Parathyroid adenoma (tissue), 2 donors: Measurements from ENCODE around the gene ARHGEF12.

ENCODE experiments used
- H2AFZ ChIP-seq: fragments of 300-600 bp; sonication (generic); one replicate; pipeline ENCODE4 v1.7.0; 2017; ENCODE audit warnings: antibody characterized with exemption, mild to moderate bottlenecking
- H3K27ac ChIP-seq: fragments of 300-600 bp; sonication (generic); one replicate; pipeline ENCODE4 v1.7.0; 2017
- H3K27me3 ChIP-seq: fragments of 300-600 bp; sonication (generic); one replicate; pipeline ENCODE4 v1.7.0; 2017; ENCODE audit warnings: low read length; ENCODE audit not compliant: control insufficient read depth, insufficient read depth
- H3K36me3 ChIP-seq: fragments of 300-600 bp; sonication (generic); one replicate; pipeline ENCODE4 v1.7.0; 2017; ENCODE audit warnings: low read length; ENCODE audit not compliant: control insufficient read depth, insufficient read depth
- H3K4me1 ChIP-seq: fragments of 300-600 bp; sonication (generic); one replicate; pipeline ENCODE4 v1.7.0; 2017; ENCODE audit warnings: control low read depth
- H3K4me2 ChIP-seq: fragments of 300-600 bp; sonication (generic); one replicate; pipeline ENCODE4 v1.7.0; 2017; ENCODE audit warnings: low read length
- H3K4me3 ChIP-seq: fragments of 300-600 bp; sonication (generic); one replicate; pipeline ENCODE4 v1.7.0; 2017; ENCODE audit warnings: low read depth, low read length
- H3K79me2 ChIP-seq: fragments of 300-600 bp; sonication (generic); one replicate; pipeline ENCODE4 v1.7.0; 2017; ENCODE audit warnings: control low read depth
- H3K9ac ChIP-seq: fragments of 300-600 bp; sonication (generic); one replicate; pipeline ENCODE4 v1.7.0; 2017; ENCODE audit warnings: mild to moderate bottlenecking
- H3K9me3 ChIP-seq: fragments of 300-600 bp; sonication (generic); one replicate; pipeline ENCODE4 v1.7.0; 2017; ENCODE audit warnings: low read length; ENCODE audit not compliant: control insufficient read depth
- CTCF ChIP-seq: fragments of 300-600 bp; sonication (generic); IDR thresholded peaks from one replicate; pipeline ENCODE4 v1.7.0; 2017; ENCODE audit warnings: antibody characterized with exemption, mild to moderate bottlenecking
- donor health status: primary hyperparathyroidism.

The ARHGEF12 gene

DNA sequence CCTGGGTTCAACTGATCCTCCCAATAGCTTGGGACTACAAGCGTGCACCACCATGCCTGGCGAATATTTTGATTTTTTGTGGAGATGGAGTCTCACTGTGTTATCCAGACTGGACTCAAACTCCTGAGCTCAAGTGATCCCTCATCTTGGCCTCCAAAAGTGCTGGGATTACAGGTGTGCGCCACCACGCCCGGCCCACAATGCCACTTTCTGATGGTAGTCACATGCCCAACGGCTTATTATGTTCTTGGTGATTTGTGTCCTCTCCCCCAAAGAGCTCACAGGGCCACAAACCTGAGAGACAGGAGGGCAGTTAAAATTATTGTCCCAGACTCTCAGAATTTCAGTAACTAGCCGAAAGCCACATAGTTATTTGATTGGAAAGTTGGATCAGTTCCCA, 185.0 kb downstream of the ARHGEF12 start:
- Histone ChIP-seq H3K4me3 (no peak overlapping the region), H3K4me2 (no peak overlapping the region), H3K27ac (no peak overlapping the region), H3K9ac (no peak overlapping the region), H3K27me3 (no peaks in the 10 kb centered on the region), H3K4me1 (no peaks in the 10 kb centered on the region), H3K36me3 (no peaks in the 10 kb centered on the region), H3K79me2 (no peaks in the 10 kb centered on the region), H3K9me3 (no peaks in the 10 kb centered on the region), H2AFZ (no peak overlapping the region)
- no peak for TF ChIP-seq CTCF

DNA sequence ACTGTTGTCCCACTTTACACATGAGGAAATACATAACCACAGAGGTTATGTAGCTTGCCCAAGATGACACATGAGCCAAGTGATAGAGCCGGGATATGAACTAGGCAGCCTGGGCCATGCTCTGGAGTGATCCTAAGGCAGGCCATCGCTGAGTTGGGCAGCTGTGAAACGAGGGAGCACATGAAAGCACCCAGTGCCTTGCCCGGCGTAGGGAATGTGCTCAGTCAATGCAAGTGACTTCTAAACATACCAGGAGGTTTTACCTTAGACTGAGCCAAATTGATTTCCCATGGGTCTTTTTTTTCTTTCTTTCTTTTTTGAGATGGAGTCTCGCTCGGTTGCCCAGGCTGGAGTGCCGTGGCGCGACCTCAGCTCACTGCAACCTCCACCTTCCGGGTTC, 185.8 kb downstream of the ARHGEF12 start:
- H3K27ac ChIP-seq = no peak overlapping the region
- no peak overlapping the region for H2AFZ ChIP-seq
- no peaks in the 10 kb centered on the region for H3K79me2 ChIP-seq
- H3K4me2 ChIP-seq = no peak overlapping the region
- no peak for TF ChIP-seq CTCF
- H3K9me3 ChIP-seq = no peaks in the 10 kb centered on the region
- no peaks in the 10 kb centered on the region for H3K36me3 ChIP-seq
- no peaks in the 10 kb centered on the region for H3K27me3 ChIP-seq
- H3K4me1 ChIP-seq = no peaks in the 10 kb centered on the region
- no peak overlapping the region for H3K4me3 ChIP-seq
- H3K9ac ChIP-seq = no peak overlapping the region

GRCh38 chr11:120522736-120523135, 186.5 kb downstream of the ARHGEF12 start:
- no peak overlapping the region for H3K27ac ChIP-seq
- no peak overlapping the region for H2AFZ ChIP-seq
- no peaks in the 10 kb centered on the region for H3K4me1 ChIP-seq
- H3K79me2 ChIP-seq = no peaks in the 10 kb centered on the region
- no peak overlapping the region for H3K4me3 ChIP-seq
- H3K36me3 ChIP-seq = no peaks in the 10 kb centered on the region
- no peak overlapping the region for H3K4me2 ChIP-seq
- no peaks in the 10 kb centered on the region for H3K9me3 ChIP-seq
- no peak for TF ChIP-seq CTCF
- H3K27me3 ChIP-seq = no peaks in the 10 kb centered on the region
- H3K9ac ChIP-seq = no peak overlapping the region

DNA sequence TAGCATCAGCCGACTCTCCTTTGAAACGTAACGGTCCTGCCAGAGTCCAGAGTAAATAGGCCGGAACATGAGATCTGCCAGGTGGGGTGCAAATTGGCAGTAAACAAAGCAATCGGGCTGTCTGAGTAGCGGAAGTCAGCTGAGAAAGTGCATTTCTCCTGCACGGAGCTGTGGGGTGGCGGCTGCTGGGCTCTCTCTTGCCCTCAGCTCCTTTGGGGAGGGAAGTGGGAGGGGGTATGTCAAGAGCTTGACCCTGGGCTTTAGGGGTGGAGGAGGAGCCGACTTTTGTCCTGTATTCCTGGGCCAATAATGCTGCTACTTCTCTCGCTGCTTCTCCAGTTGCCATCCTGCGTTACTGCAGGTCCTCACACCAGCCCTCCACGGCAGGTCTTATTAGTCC, 187.0 kb downstream of the ARHGEF12 start:
- H2AFZ ChIP-seq = no peak overlapping the region
- H3K36me3 ChIP-seq = no peaks in the 10 kb centered on the region
- H3K4me2 ChIP-seq = no peak overlapping the region
- no peak for TF ChIP-seq CTCF
- no peak overlapping the region for H3K9ac ChIP-seq
- no peaks in the 10 kb centered on the region for H3K27me3 ChIP-seq
- H3K27ac ChIP-seq = no peak overlapping the region
- no peaks in the 10 kb centered on the region for H3K4me1 ChIP-seq
- no peaks in the 10 kb centered on the region for H3K79me2 ChIP-seq
- H3K4me3 ChIP-seq = no peak overlapping the region
- no peaks in the 10 kb centered on the region for H3K9me3 ChIP-seq

DNA sequence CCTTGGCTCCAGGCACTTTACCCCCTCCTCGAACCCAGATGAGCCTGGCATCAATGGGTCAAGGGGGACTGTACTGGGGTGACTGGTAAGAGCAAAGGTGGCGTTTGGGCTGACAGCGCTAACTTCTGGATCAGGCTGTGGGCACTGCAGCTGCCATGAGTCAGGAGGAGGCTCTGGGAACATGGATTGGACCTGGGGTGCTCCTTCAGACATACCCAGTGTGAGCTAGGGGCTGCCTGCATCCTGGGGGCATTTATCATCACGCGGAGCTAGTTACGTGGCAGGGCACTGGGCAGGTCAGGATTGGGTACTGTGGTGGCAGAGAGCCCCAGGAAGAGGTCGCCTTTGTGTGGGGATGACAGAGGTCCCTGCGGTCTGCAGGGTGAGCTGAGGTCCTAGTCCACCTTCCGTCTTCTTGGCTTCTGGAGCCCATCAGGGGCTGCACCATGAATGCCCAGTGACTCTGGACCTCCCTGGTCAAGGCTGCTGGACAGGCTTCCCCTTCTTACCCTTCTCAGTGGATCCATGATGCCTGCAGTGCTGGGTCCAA, 188.4 kb downstream of the ARHGEF12 start:
- Histone ChIP-seq H3K4me2 (no peak overlapping the region), H3K36me3 (no peaks in the 10 kb centered on the region)

More for the DNA sequence above, 188.4 kb downstream of the ARHGEF12 start:
- no peak overlapping the region for H2AFZ ChIP-seq
- no peaks in the 10 kb centered on the region for H3K27me3 ChIP-seq
- TF ChIP-seq CTCF = no peak
- no peaks in the 10 kb centered on the region for H3K4me1 ChIP-seq
- H3K79me2 ChIP-seq = no peaks in the 10 kb centered on the region
- no peaks in the 10 kb centered on the region for H3K9me3 ChIP-seq
- no peak overlapping the region for H3K9ac ChIP-seq
- H3K4me3 ChIP-seq = no peak overlapping the region
- no peak overlapping the region for H3K27ac ChIP-seq
